Stimulated activated CD4-positive, alpha-beta T cell treated with anti-CD3 and anti-CD28 coated beads, Interleukin-2, amount 100 ng/mL, for 24 hours (primary cell): Measurements from ENCODE around the gene GCH1.
"Not testable (repeated sequence)": the region's sequence is repeated elsewhere in the genome, so short reads cannot be mapped to it uniquely, and the experiment has no call there.

Experiments
- DNase-seq, 2 donors: peaks; one replicate each; pipeline ENCODE4 v3.0.0-alpha.2; 2020

Gene GCH1

DNA sequence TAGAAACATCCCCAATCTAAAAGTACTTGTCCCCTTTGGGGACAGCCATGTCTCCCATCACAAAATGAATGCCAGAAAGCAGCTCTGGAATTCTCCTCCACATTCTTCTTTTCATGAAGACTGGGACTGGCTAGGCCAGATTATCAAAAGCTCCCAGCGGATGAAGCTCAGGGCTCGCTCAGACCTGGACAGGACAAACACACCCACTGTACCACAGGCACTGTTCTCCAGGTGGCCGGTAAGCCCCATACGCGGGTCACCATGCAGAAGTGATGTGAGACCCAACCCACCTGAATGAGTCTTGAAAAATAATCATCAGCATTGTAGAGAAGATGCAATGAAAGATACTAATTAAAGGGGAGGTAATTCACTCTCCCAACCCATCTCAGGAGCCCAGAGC, 85.1 kb downstream of the GCH1 start:
- no peak for DNase-seq

DNA sequence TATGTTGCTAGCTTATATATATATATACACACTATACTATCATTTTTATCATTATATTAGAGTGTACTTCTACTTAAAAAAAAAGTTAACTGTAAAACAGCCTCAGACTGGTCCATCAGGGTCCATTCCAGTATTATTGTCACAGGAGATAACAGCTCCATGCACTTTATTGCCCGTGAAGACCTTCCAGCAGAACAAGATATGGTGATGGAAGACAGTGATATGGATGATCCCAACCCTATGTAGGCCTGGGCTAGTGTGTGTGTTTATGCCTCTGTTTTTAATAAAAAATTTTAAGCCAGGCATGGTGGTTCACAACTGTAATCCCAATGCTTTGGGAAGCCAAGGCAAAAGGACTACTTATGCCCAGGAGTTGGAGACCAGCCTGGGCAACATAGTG, 86.2 kb downstream of the GCH1 start:
- no peak for DNase-seq

DNA sequence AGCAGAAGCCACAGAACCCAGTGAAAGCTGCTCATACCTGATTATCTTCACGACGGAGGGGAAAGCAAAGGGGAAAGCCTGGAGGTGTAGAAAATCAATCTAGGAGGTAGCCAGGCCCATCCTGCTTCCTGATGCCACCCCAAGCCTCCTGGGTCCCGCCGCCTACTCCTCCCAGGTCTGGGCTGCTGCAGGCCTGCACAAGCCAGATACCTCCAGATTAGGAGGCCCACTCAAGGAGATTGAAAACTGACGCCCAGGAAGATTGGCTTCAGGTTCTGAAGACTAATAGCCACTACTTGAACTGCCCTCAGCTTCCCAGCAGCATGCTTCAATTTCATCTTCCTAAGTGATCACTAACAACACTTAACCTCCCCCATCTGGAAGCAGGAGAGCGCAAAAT, 87.1 kb downstream of the GCH1 start:
- no peak for DNase-seq

DNA sequence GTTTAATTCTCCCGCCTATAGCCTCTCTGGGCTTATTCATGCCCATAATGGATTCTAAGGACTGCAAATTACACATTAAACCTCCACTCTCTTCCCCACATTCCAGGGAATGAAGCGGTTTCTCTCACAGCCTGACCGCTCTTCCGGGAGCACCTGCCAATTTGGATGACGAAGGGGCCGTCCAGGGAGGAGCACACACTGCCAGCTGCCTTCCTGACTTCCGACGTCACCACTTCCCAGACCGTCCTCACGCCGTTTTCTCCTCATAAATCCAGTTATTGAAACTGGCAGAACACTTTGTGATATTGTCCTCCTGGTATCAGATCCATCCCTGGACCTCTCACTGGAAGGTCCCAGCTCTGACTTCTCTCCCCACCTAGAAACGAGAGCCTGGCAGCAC, 87.6 kb downstream of the GCH1 start:
- no peak for DNase-seq

DNA sequence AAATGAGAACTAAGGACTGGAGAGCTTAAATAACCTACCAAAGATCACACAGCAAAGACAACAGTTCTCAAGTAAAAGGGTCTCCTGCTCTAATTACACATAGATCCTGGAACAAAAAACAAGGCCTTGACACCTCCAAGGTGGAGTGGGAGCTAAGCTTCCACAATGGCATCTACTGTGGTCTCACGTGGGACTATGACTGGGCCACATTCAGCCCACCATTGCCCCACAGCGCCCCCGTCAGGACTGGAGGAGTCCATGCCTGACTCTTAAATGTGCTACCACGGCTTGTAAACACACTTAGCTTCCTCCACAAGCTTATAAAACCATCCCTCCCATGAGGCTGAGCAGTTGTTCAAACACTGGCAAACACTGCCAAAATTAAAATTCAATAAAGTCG, 88.5 kb downstream of the GCH1 start:
- DNase-seq, result peak; percentile 31 to 62

DNA sequence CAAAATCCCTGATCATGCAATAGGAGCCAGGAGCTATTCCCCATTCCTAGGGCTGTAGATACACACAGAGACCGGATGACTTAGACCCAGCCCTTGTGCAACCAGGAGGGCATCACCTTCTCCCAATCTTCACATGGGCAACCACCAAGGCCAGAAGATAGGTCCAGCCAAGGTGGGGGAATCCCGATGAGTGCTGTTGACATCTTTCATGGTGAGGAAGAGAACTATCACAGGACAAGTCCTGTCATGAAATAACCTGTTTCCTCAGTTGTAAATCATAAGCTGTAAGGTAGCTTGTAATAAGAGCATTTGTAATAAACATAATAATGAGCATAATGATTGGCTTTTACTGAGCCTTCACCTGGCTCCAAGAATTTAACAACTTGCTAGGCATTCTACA, 89.5 kb downstream of the GCH1 start:
- no peak for DNase-seq

DNA sequence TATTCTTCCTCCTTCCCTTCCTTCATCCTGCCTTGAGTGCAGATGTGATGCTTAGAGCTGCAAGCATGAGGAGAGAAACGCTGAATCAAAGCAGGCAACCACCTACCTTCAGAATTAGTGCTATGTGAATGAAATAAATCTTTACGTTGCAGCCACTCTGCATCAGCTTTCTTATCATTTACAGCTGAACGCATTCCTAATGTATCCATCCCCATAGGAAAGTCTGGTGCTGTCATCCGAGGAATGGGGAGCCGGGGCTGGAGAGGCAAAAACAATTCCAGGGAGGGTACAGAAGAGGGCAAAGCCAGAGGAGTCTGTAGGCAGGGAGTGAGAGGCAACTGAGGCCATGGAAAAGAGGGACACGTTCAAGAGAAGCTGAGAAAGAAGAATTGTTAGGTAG, 90.0 kb downstream of the GCH1 start:
- DNase-seq, result no peak

DNA sequence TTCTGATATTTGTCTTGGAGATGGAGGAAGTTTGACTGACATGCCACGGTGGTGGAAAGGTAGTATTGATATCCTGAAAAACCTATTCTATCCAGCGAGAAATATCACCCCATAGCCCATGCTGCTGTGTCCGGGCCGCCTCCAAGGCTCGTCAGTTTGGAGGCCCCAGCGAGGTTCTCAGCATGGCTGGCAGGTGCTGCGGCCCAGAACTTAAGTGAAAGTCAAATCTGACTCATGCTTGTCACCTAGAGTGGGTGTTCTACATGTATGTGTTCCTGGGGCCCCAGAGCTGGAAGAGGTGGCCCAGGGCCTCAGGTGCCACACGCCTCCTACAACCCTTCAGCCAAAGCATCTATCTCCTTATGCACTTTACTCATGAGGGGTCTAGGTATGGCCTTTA, 92.9 kb downstream of the GCH1 start:
- no peak for DNase-seq

DNA sequence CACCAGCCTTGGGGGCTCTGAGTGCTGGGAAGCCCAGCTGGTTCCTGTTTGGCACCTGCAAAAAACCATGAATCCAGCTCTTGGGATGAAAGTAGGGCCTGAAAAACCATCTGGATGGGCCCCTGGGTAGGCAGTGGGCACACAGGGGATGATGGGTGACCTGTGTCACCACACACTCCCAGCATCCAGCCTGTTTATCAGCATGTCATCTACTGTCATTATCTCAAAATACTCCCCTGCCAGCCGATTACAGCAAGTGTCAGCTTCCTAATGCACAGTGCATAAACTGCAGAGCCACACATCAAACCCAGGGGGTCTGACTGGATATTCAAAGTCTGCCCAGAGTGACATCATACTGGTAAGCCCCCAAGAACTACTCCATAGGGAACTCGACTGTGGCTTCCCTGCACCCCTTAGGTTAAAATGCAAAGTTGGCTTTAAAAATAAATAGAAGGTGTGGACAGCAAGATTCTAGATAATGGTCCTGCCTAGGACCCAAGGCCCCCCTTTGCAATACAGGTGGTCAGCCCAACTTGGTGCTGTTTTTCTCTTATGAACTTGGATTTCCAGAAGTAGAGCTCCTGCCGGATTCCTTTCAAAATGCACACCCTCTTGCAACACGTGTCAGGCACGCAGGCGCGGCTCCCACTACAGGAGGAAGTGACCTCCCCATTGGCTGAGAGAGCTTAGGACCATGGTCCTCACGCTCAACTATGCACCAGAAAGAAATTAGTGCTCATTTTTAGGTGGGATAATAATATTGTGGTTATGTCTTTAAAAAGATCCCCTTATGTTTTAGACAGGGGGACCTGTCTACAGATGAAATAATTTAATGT, 94.1 kb downstream of the GCH1 start:
- DNase-seq, result no peak

DNA sequence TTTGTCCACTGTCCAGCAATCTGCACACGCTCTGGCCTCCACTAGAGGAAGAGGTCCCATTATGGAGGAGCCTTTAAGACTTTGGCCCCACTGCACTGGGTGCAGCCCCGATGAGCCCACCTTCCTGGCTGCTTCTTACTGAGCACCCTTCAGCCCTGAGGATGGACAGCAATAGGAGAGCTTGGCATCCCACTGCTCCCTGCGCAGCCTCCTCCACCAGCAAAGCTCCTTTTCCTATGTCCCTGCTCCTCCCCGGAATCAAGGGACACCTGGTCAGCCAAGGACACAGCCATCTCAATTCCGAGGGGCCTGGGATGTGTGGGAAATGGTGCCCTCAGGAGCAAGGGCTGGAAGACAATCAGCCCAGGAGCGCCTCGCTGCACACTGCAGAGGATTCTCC, 94.7 kb downstream of the GCH1 start:
- DNase-seq, result no peak

DNA sequence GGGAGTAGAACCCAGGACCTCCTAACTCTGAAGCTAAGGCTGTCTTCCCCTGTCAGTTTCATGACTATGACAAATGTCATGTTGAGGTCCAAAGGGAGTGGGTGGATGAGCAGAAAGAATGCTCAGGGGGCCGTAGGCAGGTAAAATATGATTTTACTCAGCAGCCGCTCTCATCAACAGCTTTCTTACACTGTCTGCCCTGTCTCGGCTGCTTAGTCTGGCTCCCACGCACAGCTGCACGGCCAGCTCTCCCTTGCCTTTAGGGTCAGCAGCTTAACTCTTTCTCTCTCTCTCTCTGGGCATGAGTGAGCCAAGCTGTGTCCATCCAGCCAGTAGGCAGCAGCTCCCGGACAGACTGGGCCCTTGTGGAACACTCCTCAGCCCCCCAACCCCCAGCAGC, 95.2 kb downstream of the GCH1 start:
- no peak for DNase-seq

DNA sequence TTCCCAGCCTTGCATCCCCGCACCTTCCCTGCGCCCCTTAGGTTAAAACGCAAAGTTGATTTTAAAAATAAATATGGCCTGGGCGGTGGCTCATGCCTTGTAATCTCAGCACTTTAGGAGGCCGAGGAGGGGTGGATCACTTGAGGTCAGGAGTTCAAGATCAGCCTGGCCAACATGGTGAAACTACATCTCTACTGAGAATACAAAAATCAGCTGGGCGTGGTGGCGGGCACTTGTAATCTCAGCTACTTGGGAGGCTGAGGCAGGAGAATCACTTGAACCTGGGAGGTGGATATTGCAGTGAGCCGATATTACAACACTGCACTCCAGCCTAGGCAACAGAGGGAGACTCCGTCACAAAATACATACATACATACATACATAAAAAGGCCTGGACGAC, 96.0 kb downstream of the GCH1 start:
- no peak for DNase-seq

DNA sequence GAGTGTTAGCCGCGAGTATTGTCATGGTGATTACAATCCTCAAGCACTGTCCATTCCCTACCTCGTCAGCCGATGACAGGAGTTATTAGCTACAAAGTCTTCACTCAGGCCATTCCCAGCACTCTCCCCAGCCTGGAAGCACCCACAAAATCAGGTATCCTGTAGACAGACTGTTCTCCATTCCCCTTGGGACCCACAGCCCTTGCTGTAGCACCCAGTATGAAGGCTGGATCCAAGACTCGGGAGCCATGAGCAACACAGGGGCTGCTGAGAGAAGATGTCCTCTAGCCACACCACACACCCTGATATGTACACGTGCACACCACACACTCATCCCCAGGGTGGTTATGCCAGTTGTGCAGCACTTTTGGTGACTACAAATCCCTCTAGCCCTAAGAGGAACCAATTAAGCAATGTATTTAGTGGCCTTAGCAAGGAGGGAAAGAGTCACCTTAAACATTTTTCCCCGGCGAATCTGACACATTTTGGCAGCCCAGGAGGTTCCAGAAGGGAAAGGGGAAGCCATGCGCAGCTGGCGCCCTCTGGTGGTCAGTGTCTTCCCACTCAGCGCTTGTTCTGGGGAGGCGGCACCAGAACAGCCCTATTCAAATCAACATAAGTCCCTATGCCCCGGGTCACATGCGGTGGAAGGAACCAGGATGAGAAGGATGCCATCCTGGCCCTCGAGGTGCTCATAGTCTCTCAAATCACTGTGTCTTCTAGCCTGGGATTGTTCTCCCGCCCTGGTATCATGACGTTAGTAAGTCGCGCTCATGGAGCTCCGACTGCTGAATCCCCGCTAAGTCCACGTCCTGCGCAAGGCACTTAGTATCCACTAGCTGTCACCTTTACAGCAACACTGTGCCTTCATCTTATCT, 96.9 kb downstream of the GCH1 start:
- peak; percentile 83 to 88 for DNase-seq

DNA sequence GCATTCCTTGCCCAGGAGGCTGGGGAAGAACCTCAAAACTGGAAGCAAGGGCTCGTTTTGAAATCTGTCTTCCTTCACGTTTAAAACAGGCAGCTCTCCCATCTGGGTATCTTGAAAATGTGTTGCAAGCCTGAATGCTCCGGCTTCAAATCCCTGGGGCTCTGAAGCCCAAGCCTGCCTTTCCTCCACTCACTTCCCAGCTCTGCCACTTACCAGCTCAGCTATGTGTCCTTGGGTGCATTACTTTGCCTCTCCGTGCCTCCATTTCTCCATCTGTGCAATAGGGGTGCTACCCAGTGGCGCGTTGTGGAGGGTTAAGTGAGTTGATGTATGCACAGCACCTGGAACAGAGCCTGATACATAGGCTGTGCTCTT, 97.6 kb downstream of the GCH1 start:
- DNase-seq, result no peak

DNA sequence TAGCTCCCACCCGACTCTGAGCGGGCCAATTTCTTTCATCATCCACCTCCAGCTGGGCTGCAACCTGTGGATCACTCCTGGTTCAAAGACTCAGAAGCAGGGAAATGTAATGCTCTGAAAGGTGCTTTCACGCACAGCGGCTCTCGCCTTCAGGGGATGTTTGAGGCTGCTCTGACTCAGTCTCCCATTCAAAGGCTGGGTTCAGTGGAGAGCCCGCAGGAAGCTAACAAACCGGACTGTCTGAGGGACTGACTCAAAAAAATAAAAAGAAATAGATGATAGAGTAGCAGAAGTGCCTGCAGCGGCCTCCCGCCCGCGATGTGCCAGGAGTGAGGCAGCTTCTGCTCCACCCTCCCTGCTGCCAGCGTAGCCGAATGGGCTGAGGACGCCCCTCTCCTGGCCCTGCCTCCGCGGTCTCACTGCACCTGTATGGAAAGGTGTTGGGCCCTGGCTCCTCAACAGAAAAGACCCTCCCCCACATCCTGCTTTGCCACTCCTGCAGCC, 98.0 kb downstream of the GCH1 start:
- no peak for DNase-seq

DNA sequence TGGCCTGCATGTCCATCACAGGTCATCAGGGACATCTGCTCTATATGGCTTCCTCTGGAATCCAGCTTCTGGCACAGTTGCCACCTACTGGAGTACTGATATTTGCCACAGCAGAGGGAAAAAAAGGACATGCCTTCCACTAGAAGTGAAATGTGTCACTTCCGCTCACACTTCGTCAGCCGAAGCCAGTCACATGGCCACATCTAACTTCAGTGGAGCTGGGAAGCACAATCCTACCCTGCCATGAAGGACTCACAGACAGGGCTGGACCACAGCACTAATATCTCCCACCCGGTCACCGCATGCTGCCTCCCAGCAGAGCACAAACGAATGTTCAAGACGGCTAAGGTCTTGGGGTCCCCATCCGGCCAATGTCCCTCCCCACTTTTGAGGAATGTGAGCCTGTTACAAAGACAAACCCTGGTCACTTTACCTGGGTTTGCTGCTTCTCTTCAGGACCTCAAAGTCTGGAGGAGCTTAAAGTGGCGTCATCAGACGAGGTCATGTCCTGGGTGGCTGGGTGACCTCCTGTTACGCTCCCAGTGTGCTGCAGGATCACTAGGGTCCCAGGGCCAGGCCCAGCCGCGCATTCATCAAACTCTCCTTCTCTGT, 98.6 kb downstream of the GCH1 start:
- DNase-seq, result no peak

DNA sequence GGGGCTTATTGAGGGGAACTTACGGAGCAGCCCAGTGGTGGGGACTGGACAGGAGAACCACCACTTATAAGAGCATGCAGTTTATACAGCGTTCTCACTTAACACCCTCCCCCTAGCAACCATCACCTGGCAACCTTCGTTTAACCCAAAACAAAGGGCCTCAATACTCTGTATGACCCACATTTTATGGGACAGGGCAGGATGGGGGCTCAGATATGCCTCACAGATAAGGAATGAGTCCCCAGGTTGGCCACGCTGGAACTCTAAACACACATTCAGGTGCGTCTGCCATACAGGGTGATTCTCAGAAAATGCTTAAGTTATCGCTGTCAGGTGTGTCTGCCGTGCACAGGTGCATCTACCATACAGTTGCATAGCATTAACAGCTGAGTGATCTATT, 99.2 kb downstream of the GCH1 start:
- DNase-seq, result no peak

DNA sequence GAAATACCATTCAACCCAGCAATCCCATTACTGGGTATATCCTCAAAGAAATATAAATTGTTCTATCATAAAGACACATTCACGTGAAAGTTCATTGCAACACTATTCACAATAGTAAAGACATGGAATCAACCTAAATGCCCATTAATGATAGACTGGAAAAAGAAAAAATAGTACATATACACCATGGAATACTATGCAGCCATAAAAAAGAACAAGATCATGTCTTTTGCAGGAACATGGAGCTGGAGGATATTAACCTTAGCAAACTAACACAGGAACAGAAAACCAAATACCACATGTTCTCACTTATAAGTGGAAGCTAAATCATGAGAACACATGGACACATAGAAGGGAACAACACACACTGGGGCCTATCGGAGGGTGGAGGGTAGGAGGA, 101.1 kb downstream of the GCH1 start:
- DNase-seq, result not testable (repeated sequence)

DNA sequence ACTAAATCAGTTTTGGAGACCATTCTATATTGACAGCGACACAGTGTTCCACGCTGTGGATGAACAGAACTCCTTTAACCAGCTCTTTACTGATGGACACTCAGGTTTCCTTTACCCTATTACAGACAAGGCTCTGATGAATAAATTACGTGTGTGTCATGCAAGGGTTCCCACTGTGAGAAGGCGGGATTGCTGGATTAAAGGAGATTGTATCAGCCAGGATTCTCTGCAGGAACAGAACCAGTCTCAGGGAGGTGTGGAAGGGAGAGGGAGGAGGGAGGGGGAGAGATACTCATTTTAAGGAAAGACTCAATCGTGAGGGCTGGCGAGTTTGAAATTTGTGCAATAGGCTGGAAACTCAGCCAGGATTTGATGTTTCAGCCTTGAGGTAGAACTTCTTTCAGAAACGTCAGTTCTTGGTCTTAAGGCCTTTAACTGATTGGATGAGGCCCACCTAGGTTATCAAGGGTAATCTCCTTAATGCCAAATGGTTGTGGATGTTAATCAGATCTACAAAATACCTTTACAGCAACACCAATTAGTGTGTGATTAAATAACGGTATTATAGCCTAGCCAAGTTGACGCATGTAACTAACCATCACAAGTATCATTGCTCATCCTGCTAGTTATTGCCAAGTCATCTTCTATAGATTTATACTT, 104.0 kb downstream of the GCH1 start:
- no peak for DNase-seq

DNA sequence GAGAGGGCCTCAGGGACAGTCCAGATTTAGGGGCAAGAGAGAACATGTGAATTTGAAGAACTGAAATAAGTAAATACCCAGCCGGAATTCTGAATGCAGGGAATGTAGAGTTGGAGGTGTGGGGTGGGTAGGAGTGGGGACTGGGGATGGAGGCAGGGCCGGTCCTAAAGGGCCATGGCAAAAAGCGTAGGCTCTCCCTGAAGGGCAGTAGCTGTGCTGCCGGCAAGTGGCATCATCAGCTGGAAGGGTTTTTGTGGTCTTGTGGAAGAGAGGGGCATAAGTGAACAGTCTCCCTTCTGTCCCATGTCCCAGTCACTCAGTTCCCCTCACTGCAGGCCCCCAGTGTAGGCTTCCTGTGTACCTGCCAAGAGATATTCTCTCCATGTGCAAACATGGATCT, 104.6 kb downstream of the GCH1 start:
- no peak for DNase-seq

DNA sequence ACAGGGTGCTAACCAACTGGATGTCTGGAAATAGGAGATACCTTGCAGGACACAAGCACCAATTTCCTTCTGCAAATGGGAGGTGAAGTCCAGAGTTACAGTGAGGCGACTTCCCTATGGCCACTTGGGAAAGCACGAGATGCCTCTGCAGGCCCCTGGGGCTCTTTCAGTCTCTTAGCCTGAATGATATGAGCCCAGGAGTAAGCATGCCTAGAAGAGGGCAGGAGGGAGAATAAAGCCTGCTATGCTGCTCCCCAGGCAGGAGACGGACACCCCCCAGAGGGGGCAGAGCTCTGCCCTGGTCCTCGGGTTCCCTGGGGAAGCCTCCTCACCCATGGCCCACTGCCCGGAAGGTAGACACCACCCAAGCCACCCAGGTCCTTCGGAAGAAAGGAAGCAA, 105.1 kb downstream of the GCH1 start:
- no peak for DNase-seq

DNA sequence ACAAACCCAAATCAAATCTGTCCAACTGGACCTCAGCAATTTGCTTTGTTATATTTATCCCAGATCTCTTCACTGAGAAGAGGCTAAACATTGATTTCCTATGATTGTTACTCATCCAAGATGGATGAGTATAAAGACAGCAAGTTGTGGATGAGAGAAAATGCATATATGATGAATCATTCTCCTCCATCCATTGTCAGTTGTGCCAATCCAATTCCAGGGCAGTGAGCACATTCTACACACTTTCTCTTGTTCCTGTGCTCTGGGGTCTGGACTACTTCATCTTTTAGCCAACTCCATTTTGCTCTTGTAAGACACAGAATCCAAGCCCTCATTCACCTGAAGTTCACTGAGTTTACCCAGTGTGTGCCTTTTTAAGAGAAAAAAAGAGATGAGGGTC, 105.7 kb downstream of the GCH1 start:
- DNase-seq, result no peak

DNA sequence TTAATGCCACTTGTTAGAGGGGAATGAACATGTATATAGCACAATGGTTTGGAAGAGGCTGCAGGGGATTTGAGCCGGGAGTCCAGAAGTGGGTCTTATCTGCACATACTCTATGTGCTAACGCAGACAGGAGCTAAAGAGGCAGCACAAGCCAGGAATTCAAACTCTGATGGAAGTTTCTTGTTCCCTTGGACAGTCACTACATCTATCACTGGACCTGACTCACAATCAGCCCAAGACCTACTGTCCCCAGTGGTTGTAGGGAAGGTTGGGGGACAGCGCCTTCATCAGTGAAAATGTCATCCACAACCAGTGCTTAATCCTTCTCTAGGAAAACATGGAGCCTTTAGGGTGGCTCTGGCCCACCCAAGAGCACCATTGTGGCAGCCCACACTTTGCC, 107.8 kb downstream of the GCH1 start:
- no peak for DNase-seq
